H1 (cell line): ENCODE data around the gene MORF4L1. TPM values are rescaled to one million over a fixed set of nuclear protein-coding genes. Genes with fewer than 3 reads are reported as not detected.

Experiments
- CTCF ChIA-PET: fragments of 300-600 bp; sonication (Branson Sonifier 250); formaldehyde crosslinking; loops from one replicate; lab custom pipeline; 2021; ENCODE audit not compliant: partially characterized antibody; lab: Charles Lee
- POLR2A ChIA-PET: fragments of 300-600 bp; sonication (Branson Sonifier 250); formaldehyde crosslinking; loops from one replicate; lab custom pipeline; 2021; ENCODE audit warnings: inconsistent platforms; ENCODE audit not compliant: partially characterized antibody; lab: Charles Lee
- DNase-seq, 2 experiments: peaks; one replicate each; pipeline versions ENCODE4 v3.0.0 to v3.0.0-alpha.2; 2010 to 2022; ENCODE audit warnings: low spot score in 2 of 2, low read depth in 1 of 2, mixed read lengths in 1 of 2
- FAIRE-seq: peaks from 2 replicates; lab custom pipeline; 2011; peaks lifted over from hg19 to GRCh38; lab: Jason Lieb, UNC
- H2AFZ ChIP-seq: 2 replicates; pipeline ENCODE4 v1.8.1; 2012; ENCODE audit warnings: low read length, inconsistent platforms
- H2AK5ac ChIP-seq: 2 replicates; pipeline ENCODE4 v1.6.1; 2013; ENCODE audit warnings: low read depth, low read length
- H2BK120ac ChIP-seq: replicated peaks from 2 replicates; pipeline ENCODE3; 2013; ENCODE audit warnings: low read depth, low read length, inconsistent platforms
- H2BK12ac ChIP-seq: 2 replicates; pipeline ENCODE4 v1.6.1; 2013; ENCODE audit warnings: low read depth, low read length
- H2BK15ac ChIP-seq: 2 replicates; pipeline ENCODE4 v1.6.1; 2013; ENCODE audit warnings: low read length
- H2BK20ac ChIP-seq: 2 replicates; pipeline ENCODE4 v1.6.1; 2013; ENCODE audit warnings: low read length
- H2BK5ac ChIP-seq: 2 replicates; pipeline ENCODE4 v1.6.1; 2013; ENCODE audit warnings: low read depth, low read length
- H3K14ac ChIP-seq: 2 replicates; pipeline ENCODE4 v1.6.1; 2013; ENCODE audit warnings: inconsistent platforms; ENCODE audit not compliant: insufficient read length
- H3K18ac ChIP-seq: 2 replicates; pipeline ENCODE4 v1.6.1; 2013; ENCODE audit warnings: low read length; ENCODE audit errors: extremely low read depth
- H3K23ac ChIP-seq: 2 replicates; pipeline ENCODE4 v1.6.1; 2013; ENCODE audit warnings: inconsistent platforms; ENCODE audit not compliant: insufficient read length
- H3K23me2 ChIP-seq: 2 replicates; pipeline ENCODE4 v1.6.1; 2013; ENCODE audit warnings: low read depth, low read length
- H3K27ac ChIP-seq: 2 replicates; pipeline ENCODE4 v1.6.1; 2011; ENCODE audit warnings: low read depth, low read length, inconsistent platforms
- H3K27me3 ChIP-seq, 4 experiments: replicated peaks in 1 of 4; 1 replicate in 1 of 4; 2 replicates in 3 of 4; pipeline versions ENCODE4 v1.6.1 to v1.8.1; 2011 to 2013; ENCODE audit warnings: low read length in 3 of 4, mild to moderate bottlenecking in 3 of 4, inconsistent platforms in 2 of 4, mixed read lengths in 2 of 4, moderate library complexity in 1 of 4; ENCODE audit not compliant: control insufficient read depth in 3 of 4, insufficient read depth in 3 of 4; ENCODE audit errors: extremely low read depth in 1 of 4
- H3K36me3 ChIP-seq, 4 experiments: 2 replicates each; pipeline versions ENCODE4 v1.6.1 to v1.8.1; 2011 to 2013; ENCODE audit warnings: mild to moderate bottlenecking in 4 of 4, low read length in 3 of 4, moderate library complexity in 2 of 4, control low read depth in 1 of 4, inconsistent platforms in 1 of 4; ENCODE audit not compliant: insufficient read depth in 4 of 4, control insufficient read depth in 2 of 4
- H3K4ac ChIP-seq: replicated peaks from 2 replicates; pipeline ENCODE3; 2013; ENCODE audit warnings: low read length, low read depth, mixed read lengths, inconsistent platforms; ENCODE audit not compliant: insufficient read length
- H3K4me1 ChIP-seq, 4 experiments: replicated peaks in 1 of 4; 1 replicate in 1 of 4; 2 replicates in 3 of 4; pipeline versions ENCODE4 v1.6.1 to v1.8.1; 2011 to 2013; ENCODE audit warnings: low read length in 3 of 4, inconsistent platforms in 2 of 4, mixed read lengths in 1 of 4; ENCODE audit not compliant: insufficient read depth in 4 of 4, control insufficient read depth in 3 of 4
- H3K4me2 ChIP-seq, 2 experiments: 2 replicates each; pipeline versions ENCODE4 v1.6.1 to v1.8.1; 2011 to 2013; ENCODE audit warnings: low read depth in 2 of 2, low read length in 2 of 2, control low read depth in 1 of 2, inconsistent platforms in 1 of 2, mild to moderate bottlenecking in 1 of 2; ENCODE audit not compliant: insufficient read depth in 1 of 2
- H3K4me3 ChIP-seq, 4 experiments: fragments of 200-600, 300-600 bp in 1 of 4; sonication (generic), shearing (Covaris generic), sonication (Bioruptor Twin) in 1 of 4; 2 replicates each; pipeline versions ENCODE4 v1.5.1 to v1.8.1; 2011 to 2016; ENCODE audit warnings: low read length in 4 of 4, low read depth in 3 of 4, control low read depth in 2 of 4, inconsistent platforms in 2 of 4, mild to moderate bottlenecking in 2 of 4, mixed read lengths in 1 of 4, moderate library complexity in 1 of 4; ENCODE audit not compliant: insufficient read depth in 2 of 4; ENCODE audit errors: extremely low read depth in 1 of 4
- H3K56ac ChIP-seq: replicated peaks from 2 replicates; pipeline ENCODE3; 2013; ENCODE audit warnings: low read depth, mild to moderate bottlenecking, mixed read lengths, low read length, inconsistent platforms; ENCODE audit not compliant: insufficient read length
- H3K79me1 ChIP-seq: 2 replicates; pipeline ENCODE4 v1.6.1; 2013; ENCODE audit warnings: low read depth, low read length, control low read depth
- H3K79me2 ChIP-seq, 2 experiments: 2 replicates each; pipeline versions ENCODE4 v1.6.1 to v1.8.1; 2012 to 2013; ENCODE audit warnings: low read length in 2 of 2, mild to moderate bottlenecking in 2 of 2, inconsistent platforms in 1 of 2; ENCODE audit not compliant: insufficient read depth in 2 of 2, control insufficient read depth in 1 of 2
- H3K9ac ChIP-seq, 4 experiments: replicated peaks in 1 of 4; 1 replicate in 1 of 4; 2 replicates in 3 of 4; pipeline versions ENCODE4 v1.6.1 to v1.8.1; 2011 to 2013; ENCODE audit warnings: low read depth in 3 of 4, low read length in 3 of 4, control low read depth in 2 of 4, mild to moderate bottlenecking in 2 of 4, moderate library complexity in 2 of 4, inconsistent platforms in 1 of 4; ENCODE audit errors: extremely low read depth in 1 of 4
- H3K9me3 ChIP-seq, 2 experiments: 2 replicates each; pipeline versions ENCODE4 v1.6.1 to v1.8.1; 2012 to 2013; ENCODE audit warnings: mild to moderate bottlenecking in 2 of 2, moderate library complexity in 2 of 2, control low read depth in 1 of 2, inconsistent platforms in 1 of 2, low read depth in 1 of 2, low read length in 1 of 2, mixed read lengths in 1 of 2; ENCODE audit not compliant: insufficient read depth in 2 of 2
- H4K20me1 ChIP-seq, 2 experiments: replicated peaks in 1 of 2; 2 replicates each; pipeline versions ENCODE3 to v1.8.1; 2011 to 2013; ENCODE audit warnings: inconsistent platforms in 2 of 2, low read length in 2 of 2, mild to moderate bottlenecking in 1 of 2; ENCODE audit not compliant: insufficient read depth in 2 of 2, control insufficient read depth in 1 of 2
- H4K5ac ChIP-seq: 2 replicates; pipeline ENCODE4 v1.6.1; 2013; ENCODE audit warnings: low read length, low read depth, mixed read lengths, inconsistent platforms; ENCODE audit not compliant: insufficient read length
- H4K8ac ChIP-seq: 2 replicates; pipeline ENCODE4 v1.8.0; 2013; ENCODE audit warnings: mild to moderate bottlenecking, moderate library complexity, low read length, inconsistent platforms; ENCODE audit not compliant: insufficient read depth; ENCODE audit errors: extremely low read depth
- H4K91ac ChIP-seq: replicated peaks from 2 replicates; pipeline ENCODE3; 2013; ENCODE audit warnings: low read length, mixed read lengths, inconsistent platforms; ENCODE audit not compliant: insufficient read length
- CHD2 ChIP-seq: IDR thresholded peaks from 2 replicates; pipeline ENCODE4 v1.6.1; 2012; ENCODE audit warnings: low read length, improper control_type of control experiment
- E2F6 ChIP-seq: IDR thresholded peaks from 2 replicates; pipeline ENCODE4 v1.6.1; 2012; ENCODE audit warnings: inconsistent platforms
- KDM5A ChIP-seq: fragments of 200-600 bp; IDR thresholded peaks from 2 replicates; pipeline ENCODE4 v1.7.1; 2012; ENCODE audit warnings: mild to moderate bottlenecking, low read length, inconsistent platforms, mixed read lengths
- TCF12 ChIP-seq: IDR thresholded peaks from 2 replicates; pipeline ENCODE4 v1.6.1; 2011; ENCODE audit warnings: low read depth, mild to moderate bottlenecking, low read length
- WGBS, 2 experiments: shearing (Covaris generic) in 1 of 2; methylation state at CpG; one replicate each; pipeline versions ENCODE4 v1.1.6 to v1.1.7; 2013 to 2015; ENCODE audit warnings: low lambda C conversion rate in 2 of 2, mixed read lengths in 2 of 2, inconsistent platforms in 1 of 2, low coverage in 1 of 2, missing lambda C conversion rate in 1 of 2; ENCODE audit not compliant: insufficient replicate concordance in 2 of 2, insufficient coverage in 1 of 2, insufficient read length in 1 of 2; ENCODE audit errors: extremely low coverage in 1 of 2, missing lambda C conversion rate in 1 of 2; 5-methylcytosine and 5-hydroxymethylcytosine counted together
- polyA plus RNA-seq, 7 experiments: library from polyadenylated mRNA; depleted of rRNA in 3 of 7; stranded (reverse) in 5 of 7; unstranded in 2 of 7; fragments of >200 nt in 5 of 7; fragments of 200-250 nt in 2 of 7; gene quantifications; 1 replicate in 5 of 7; 2 replicates in 1 of 7; 4 replicates in 1 of 7; pipeline versions ENCODE4 v1.2.1 to v1.2.3, GENCODE V29; 2011 to 2013; ENCODE audit warnings: missing spikeins in 2 of 7, mixed read lengths in 2 of 7
- total RNA-seq: library from RNA; stranded (reverse); fragmentation: NEBNext Ultra II Directional; extraction: Animal tissue kit (Norgen Biotek cat#: 25700); gene quantifications from 2 replicates; pipeline ENCODE4 v1.2.1, GENCODE V29; 2021

MORF4L1 gene
- total and polyA plus RNA-seq, 2 of the 8 experiments (the other 6 are each of a cell fraction or from before 2014, with no cell fraction given), result 260 to 533 TPM

GRCh38 chr15:78855746-78856145 lies 16.9 kb upstream of the MORF4L1 start:
- no peak overlapping the region for H2BK5ac ChIP-seq
- H2BK20ac ChIP-seq, result no peak overlapping the region
- H2BK120ac ChIP-seq, result no peak overlapping the region
- no peaks in the 10 kb centered on the region for H3K36me3 ChIP-seq
- FAIRE-seq (no peak), DNase-seq (no peak)
- H2BK12ac ChIP-seq, result no peak overlapping the region
- H2AK5ac ChIP-seq, result no peak overlapping the region
- H3K56ac ChIP-seq, result no peak overlapping the region
- H3K4ac ChIP-seq, result no peak overlapping the region
- H2BK15ac ChIP-seq, result no peak overlapping the region
- H3K4me2 ChIP-seq, result no peak overlapping the region
- H4K20me1 ChIP-seq, result no peaks in the 10 kb centered on the region
- no peak overlapping the region for H4K5ac ChIP-seq
- no peaks in the 10 kb centered on the region for H3K27me3 ChIP-seq
- H3K9ac ChIP-seq, result no peak overlapping the region
- no peak overlapping the region for H2AFZ ChIP-seq
- H3K79me1 ChIP-seq, result no peaks in the 10 kb centered on the region
- H3K14ac ChIP-seq, result no peak overlapping the region
- H3K18ac ChIP-seq, result no peak overlapping the region
- CTCF ChIA-PET, result interaction anchor here (0.6 to 1.2 kb wide), 4 partner anchors 11 to 734 kb away, joined by 3 to 4 read pairs (median 4); no protein-coding TSS in a partner anchor
- H3K4me3 ChIP-seq, result no peak overlapping the region
- H3K23ac ChIP-seq, result no peak overlapping the region
- peaks cover 3 to 6% (median 4%) of the 10 kb centered on the region in 4 experiments; a peak in 6 of 7 replicates for H3K4me1 ChIP-seq
- no peak overlapping the region for H3K27ac ChIP-seq
- H3K9me3 ChIP-seq, result no peaks in the 10 kb centered on the region
- H3K23me2 ChIP-seq, result no peaks in the 10 kb centered on the region
- H4K91ac ChIP-seq, result no peak overlapping the region
- POLR2A ChIA-PET, result interaction anchor here (1.0 to 2.1 kb wide), 2 partner anchors 15 to 17 kb away, joined by 3 to 8 read pairs; partner anchors contain the start of gene MORF4L1
- H3K79me2 ChIP-seq, result no peaks in the 10 kb centered on the region
- no peak overlapping the region for H4K8ac ChIP-seq
- 84% methylated on average over 1 of the region's 4 CpGs; no CpG with 5 or more reads in 1 of the 2 experiments for WGBS, 2 experiments
- TF ChIP-seq KDM5A (no peak), CHD2 (no peak), TCF12 (no peak), E2F6 (no peak)
